Tibial artery (tissue), 4 donors: ENCODE results near the gene LMF2.

Source experiments
- DNase-seq, 2 donors: peaks; one replicate each; pipeline ENCODE4 v3.0.0-alpha.2; 2019
- H3K27ac ChIP-seq, 2 donors: fragments of 200-600 bp; sonication (generic) in 1 of 2; 1 replicate in 1 of 2; 2 replicates in 1 of 2; pipeline ENCODE4 v1.5.1; 2018 to 2019; ENCODE audit warnings: mild to moderate bottlenecking in 1 of 2
- H3K27me3 ChIP-seq, 2 donors: fragments of 200-600 bp; sonication (generic) in 1 of 2; one replicate each; pipeline versions ENCODE4 v1.5.1 to v1.6.0; 2016 to 2019
- H3K36me3 ChIP-seq, 3 donors: fragments of 200-600 bp; sonication (generic) in 2 of 3; one replicate each; pipeline ENCODE4 v1.5.1; 2016 to 2019; ENCODE audit warnings: mild to moderate bottlenecking in 2 of 3
- H3K4me1 ChIP-seq, 4 donors: fragments of 200-600 bp; sonication (generic) in 2 of 4; 1 replicate in 3 of 4; 2 replicates in 1 of 4; pipeline ENCODE4 v1.5.1; 2016 to 2019
- H3K4me3 ChIP-seq, 2 donors: fragments of 200-600 bp; sonication (generic) in 1 of 2; 1 replicate in 1 of 2; 2 replicates in 1 of 2; pipeline ENCODE4 v1.5.1; 2018 to 2019; ENCODE audit warnings: mild to moderate bottlenecking in 2 of 2
- H3K9me3 ChIP-seq, 3 donors: fragments of 200-600 bp; sonication (generic) in 1 of 3; one replicate each; pipeline ENCODE4 v1.5.1; 2016 to 2019
- CTCF ChIP-seq, 2 experiments: fragments of 200-600 bp in 1 of 2; fragments of 450-650 bp in 1 of 2; IDR thresholded peaks; one replicate each; pipeline ENCODE4 v1.5.1; 2017 to 2019; ENCODE audit warnings: antibody characterized with exemption in 2 of 2, mild to moderate bottlenecking in 1 of 2, moderate library complexity in 1 of 2
- intact Hi-C: fragments of 100-400 bp; cut with DNase I; formaldehyde crosslinking; loops from one replicate; pipeline ENCODE4 v1.15.0; 2023; ENCODE audit warnings: low total_unique reads

The LMF2 gene

DNA sequence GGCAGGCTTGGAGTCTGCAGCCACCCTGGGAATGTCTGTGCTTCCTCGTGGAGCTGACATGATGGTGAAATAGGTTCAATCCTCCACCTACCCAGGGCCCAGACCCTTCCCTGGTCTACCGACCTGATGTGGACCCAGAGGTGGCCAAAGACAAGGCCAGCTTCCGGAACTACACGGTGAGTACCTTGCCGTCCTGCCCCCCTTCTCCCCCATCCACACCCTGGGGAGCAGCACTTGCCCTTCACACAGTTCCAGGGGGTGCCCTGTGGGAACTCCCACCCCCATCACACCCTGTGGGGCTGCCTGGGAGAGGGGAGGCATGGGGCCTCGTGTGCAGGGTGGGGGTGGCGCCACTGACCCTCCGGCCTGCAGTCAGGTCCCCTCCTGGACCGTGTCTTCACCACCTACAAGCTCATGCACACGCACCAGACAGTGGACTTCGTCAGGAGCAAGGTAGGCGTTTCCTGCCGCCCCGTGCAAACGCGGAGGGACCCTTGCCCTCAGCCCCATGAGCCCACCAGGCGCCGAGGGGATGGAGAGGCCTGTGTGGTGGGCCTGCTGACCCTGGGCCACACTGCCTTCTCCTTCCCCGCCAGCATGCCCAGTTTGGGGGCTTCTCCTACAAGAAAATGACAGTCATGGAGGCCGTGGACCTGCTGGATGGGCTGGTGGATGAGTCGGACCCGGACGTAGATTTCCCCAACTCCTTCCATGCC, 20.1 kb downstream of the LMF2 start:
- peaks cover 3 to 66% of the 10 kb centered on the region in 2 donors for H3K27me3 ChIP-seq
- H3K4me3 ChIP-seq, result no peak overlapping the region
- no peaks in the 10 kb centered on the region for H3K36me3 ChIP-seq
- no peak for TF ChIP-seq CTCF (IDR thresholded peaks at IDR 0.05)
- H3K9me3 ChIP-seq, result no peaks in the 10 kb centered on the region
- intact Hi-C loops, result no loop called here
- no peaks in the 10 kb centered on the region for H3K4me1 ChIP-seq
- H3K27ac ChIP-seq, result no peak overlapping the region
- no peak for DNase-seq

DNA sequence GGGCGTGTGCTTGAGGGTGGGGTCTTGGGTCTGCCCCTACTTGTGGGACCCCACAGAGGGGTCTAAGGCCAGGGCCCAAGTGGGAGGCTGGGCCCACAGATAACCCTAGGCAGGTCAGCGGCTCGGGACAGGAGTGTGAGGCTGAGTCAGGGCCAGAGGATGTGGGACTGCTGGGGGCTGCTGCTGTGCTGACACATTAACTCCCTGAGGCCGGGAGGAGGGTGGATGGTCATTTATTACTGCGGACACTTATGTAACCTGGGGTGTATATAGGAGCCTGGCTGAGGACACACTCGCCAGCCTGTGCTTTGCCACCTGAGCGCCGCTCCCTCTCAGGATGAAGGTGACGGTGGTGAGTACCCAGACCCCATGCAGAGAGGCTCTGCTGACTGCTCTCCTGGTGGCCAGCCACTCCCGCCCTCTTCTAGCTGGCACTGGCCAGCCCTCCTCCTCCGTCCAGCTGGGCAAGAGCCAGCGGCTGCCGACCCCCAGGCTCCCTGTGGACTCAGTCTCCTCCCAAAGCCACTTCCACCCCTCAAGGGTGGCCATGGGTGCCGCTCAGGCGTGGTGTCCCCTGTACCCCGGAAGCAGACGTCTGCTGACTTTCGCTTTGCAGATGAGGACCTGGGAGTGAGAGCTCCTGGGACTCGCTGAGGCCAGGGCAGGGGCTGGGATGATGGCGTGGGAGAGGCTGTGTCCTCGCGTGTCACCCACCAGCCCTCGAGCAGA, 20.8 kb downstream of the LMF2 start, which contains the start of gene MIOX:
Gene MIOX, plus strand, starts transcription at position 299 of the 729 bp plus-strand sequence. Its CDS starts 39 bp downstream, at position 338.
- H3K36me3 ChIP-seq, result no peaks in the 10 kb centered on the region
- intact Hi-C loops, result no loop called here
- no peak for TF ChIP-seq CTCF (IDR thresholded peaks at IDR 0.05)
- no peak within 1 kb of the TSS for H3K27ac ChIP-seq
- H3K4me3 ChIP-seq, result no peak within 1 kb of the TSS
- H3K4me1 ChIP-seq, result peaks cover 0 to 7% (median 1%) of the 10 kb centered on the region in 4 donors
- no peaks in the 10 kb centered on the region for H3K9me3 ChIP-seq
- DNase-seq, result no peak
- H3K27me3 ChIP-seq, result peaks cover 9 to 73% of the 10 kb centered on the region in 2 donors

- Histone ChIP-seq H3K36me3 (no peaks in the 10 kb centered on the region), H3K4me1 (peaks cover 0 to 16% (median 8%) of the 10 kb centered on the region in 4 donors), H3K27ac (no peak overlapping the region), H3K27me3 (peaks cover 15 to 86% of the 10 kb centered on the region in 2 donors), H3K4me3 (no peak overlapping the region), H3K9me3 (no peaks in the 10 kb centered on the region)
- no peak for TF ChIP-seq CTCF (IDR thresholded peaks at IDR 0.05)
- no peak for DNase-seq
- intact Hi-C loops, result no loop called here
Observed at GRCh38 chr22:50485221-50486131, 22.0 kb downstream of the LMF2 start.

DNA sequence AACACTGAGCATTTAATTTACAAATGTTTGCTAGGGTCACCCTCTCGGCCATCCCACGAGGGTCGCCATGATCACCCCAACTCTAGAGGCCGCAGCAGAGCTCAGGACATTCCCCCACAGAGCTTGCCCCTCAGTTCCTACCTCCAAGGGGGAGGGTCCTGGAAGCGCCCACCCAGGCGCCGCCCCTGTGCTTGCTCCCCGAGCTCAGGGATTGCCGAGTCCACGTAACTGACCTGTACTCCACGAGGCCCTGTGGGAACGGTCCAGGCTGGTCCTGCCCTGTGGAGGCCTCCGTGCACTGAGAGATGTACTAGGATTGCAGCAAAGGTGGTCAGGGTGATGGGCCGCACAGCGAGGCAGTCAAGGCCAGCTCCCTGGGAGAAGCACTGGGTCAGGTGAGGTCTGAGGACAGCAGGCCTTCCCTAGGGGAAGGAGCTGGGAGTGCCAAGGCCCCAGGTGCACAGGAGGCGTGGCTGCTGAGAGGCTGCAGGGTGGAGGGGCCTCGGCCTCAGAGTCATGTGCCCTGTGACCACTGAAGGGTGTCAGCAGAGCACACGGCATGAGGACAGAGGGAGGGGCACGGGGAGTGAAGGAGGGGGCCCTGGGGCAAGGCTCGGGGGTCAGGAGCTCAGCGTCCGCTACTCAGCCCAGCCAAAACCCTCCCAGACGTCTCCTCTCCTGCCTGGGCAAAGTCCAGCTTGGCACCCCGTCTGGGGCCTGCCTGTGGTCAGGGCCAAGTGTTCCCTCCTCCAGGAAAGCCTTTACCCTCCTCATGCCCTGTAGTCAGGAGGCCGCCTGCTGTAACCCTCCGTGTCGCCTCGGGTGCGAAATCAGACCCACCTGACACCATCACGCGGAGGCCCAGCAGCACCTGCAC, 23.3 kb downstream of the LMF2 start:
- intact Hi-C loops, result no loop called here
- no peak overlapping the region for H3K4me3 ChIP-seq
- H3K27me3 ChIP-seq, result peaks cover 15 to 88% of the 10 kb centered on the region in 2 donors
- TF ChIP-seq CTCF (IDR thresholded peaks at IDR 0.05), result no peak
- H3K36me3 ChIP-seq, result no peaks in the 10 kb centered on the region
- no peak overlapping the region for H3K27ac ChIP-seq
- peaks cover 0 to 16% (median 8%) of the 10 kb centered on the region in 4 donors for H3K4me1 ChIP-seq
- DNase-seq, result no peak
- H3K9me3 ChIP-seq, result no peaks in the 10 kb centered on the region
